Measurements from ENCODE around the gene DOCK1. TPM values are rescaled to one million over a fixed set of nuclear protein-coding genes. Genes with fewer than 3 reads are reported as not detected.
A peak's percentile ranks its signal among the peaks of the same experiment; 100 is the strongest.

The DOCK1 gene
- total and polyA plus RNA-seq, 2 donors (not counting 1 experiment from before 2014, with no cell fraction given) = 20.5 to 91.0 TPM

GRCh38 chr10:126929391-126929790, 24.2 kb downstream of the DOCK1 start:
- Histone ChIP-seq H3K4me3 (replicated peaks in 1 of 4; ENCODE audit: control extremely low read depth in 1 of 4, insufficient read depth in 1 of 4, low read depth in 3 of 4, low read length in 4 of 4) (no peak overlapping the region), H3K27me3 (ENCODE audit: control insufficient read depth, insufficient read depth, low read length) (no peaks in the 10 kb centered on the region), H3K9ac (ENCODE audit: insufficient read depth, low read length) (no peak overlapping the region), H3K4me2 (ENCODE audit: extremely low read depth, insufficient read depth, low read length) (no peak overlapping the region), H3K4me1 (ENCODE audit: control insufficient read depth, extremely low read depth, insufficient read depth, low read length) (peaks cover 2% of the 10 kb centered on the region), H3K9me3 (ENCODE audit: control insufficient read depth, insufficient read depth, low read depth, low read length) (no peaks in the 10 kb centered on the region), H3K27ac (ENCODE audit: insufficient read depth, low read length) (no peak overlapping the region), H4K20me1 (ENCODE audit: control insufficient read depth, extremely low read depth, insufficient read depth, low read length) (no peaks in the 10 kb centered on the region), H3K79me2 (ENCODE audit: control insufficient read depth, insufficient read depth, low read length) (peaks cover 37% of the 10 kb centered on the region), H2AFZ (ENCODE audit: low read length) (no peak overlapping the region), H3K36me3 (ENCODE audit: control insufficient read depth, insufficient read depth, low read length) (peaks cover 2% of the 10 kb centered on the region)
- DNase-seq (ENCODE audit: low read depth in 2 of 2) = no peak
- TF ChIP-seq EZH2 (IDR thresholded peaks at IDR 0.05; ENCODE audit: low read length, missing control alignments) = no peak
- TF ChIP-seq, protein P1, sequence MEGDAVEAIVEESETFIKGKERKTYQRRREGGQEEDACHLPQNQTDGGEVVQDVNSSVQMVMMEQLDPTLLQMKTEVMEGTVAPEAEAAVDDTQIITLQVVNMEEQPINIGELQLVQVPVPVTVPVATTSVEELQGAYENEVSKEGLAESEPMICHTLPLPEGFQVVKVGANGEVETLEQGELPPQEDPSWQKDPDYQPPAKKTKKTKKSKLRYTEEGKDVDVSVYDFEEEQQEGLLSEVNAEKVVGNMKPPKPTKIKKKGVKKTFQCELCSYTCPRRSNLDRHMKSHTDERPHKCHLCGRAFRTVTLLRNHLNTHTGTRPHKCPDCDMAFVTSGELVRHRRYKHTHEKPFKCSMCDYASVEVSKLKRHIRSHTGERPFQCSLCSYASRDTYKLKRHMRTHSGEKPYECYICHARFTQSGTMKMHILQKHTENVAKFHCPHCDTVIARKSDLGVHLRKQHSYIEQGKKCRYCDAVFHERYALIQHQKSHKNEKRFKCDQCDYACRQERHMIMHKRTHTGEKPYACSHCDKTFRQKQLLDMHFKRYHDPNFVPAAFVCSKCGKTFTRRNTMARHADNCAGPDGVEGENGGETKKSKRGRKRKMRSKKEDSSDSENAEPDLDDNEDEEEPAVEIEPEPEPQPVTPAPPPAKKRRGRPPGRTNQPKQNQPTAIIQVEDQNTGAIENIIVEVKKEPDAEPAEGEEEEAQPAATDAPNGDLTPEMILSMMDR (conservative IDR thresholded peaks at IDR 0.05 in 1 of 2, IDR thresholded peaks at IDR 0.05 in 1 of 2; ENCODE audit: low read depth in 1 of 2, low read length in 2 of 2) = no peak

GRCh38 chr10:126930131-126930882, 25.1 kb downstream of the DOCK1 start:
- no peak overlapping the region for H3K9ac ChIP-seq (ENCODE audit: insufficient read depth, low read length)
- H3K36me3 ChIP-seq (ENCODE audit: control insufficient read depth, insufficient read depth, low read length) = peaks cover 2% of the 10 kb centered on the region
- no peaks in the 10 kb centered on the region for H3K27me3 ChIP-seq (ENCODE audit: control insufficient read depth, insufficient read depth, low read length)
- TF ChIP-seq, protein P1 (conservative IDR thresholded peaks at IDR 0.05 in 1 of 2, IDR thresholded peaks at IDR 0.05 in 1 of 2; ENCODE audit: low read depth in 1 of 2, low read length in 2 of 2) = no peak
- TF ChIP-seq EZH2 (IDR thresholded peaks at IDR 0.05; ENCODE audit: low read length, missing control alignments) = no peak
- no peak overlapping the region for H3K4me3 ChIP-seq (replicated peaks in 1 of 4; ENCODE audit: control extremely low read depth in 1 of 4, insufficient read depth in 1 of 4, low read depth in 3 of 4, low read length in 4 of 4)
- H3K27ac ChIP-seq (ENCODE audit: insufficient read depth, low read length) = peak overlapping the region; percentile 11
- peak in 1 of 2 donors; percentile 9 for DNase-seq (ENCODE audit: low read depth in 2 of 2)
- peak overlapping the region; percentile 93 for H3K4me2 ChIP-seq (ENCODE audit: extremely low read depth, insufficient read depth, low read length)
- peaks cover 40% of the 10 kb centered on the region for H3K79me2 ChIP-seq (ENCODE audit: control insufficient read depth, insufficient read depth, low read length)
- H3K4me1 ChIP-seq (ENCODE audit: control insufficient read depth, extremely low read depth, insufficient read depth, low read length) = peaks cover 5% of the 10 kb centered on the region
- H3K9me3 ChIP-seq (ENCODE audit: control insufficient read depth, insufficient read depth, low read depth, low read length) = no peaks in the 10 kb centered on the region
- H2AFZ ChIP-seq (ENCODE audit: low read length) = no peak overlapping the region
- H4K20me1 ChIP-seq (ENCODE audit: control insufficient read depth, extremely low read depth, insufficient read depth, low read length) = no peaks in the 10 kb centered on the region

DNA sequence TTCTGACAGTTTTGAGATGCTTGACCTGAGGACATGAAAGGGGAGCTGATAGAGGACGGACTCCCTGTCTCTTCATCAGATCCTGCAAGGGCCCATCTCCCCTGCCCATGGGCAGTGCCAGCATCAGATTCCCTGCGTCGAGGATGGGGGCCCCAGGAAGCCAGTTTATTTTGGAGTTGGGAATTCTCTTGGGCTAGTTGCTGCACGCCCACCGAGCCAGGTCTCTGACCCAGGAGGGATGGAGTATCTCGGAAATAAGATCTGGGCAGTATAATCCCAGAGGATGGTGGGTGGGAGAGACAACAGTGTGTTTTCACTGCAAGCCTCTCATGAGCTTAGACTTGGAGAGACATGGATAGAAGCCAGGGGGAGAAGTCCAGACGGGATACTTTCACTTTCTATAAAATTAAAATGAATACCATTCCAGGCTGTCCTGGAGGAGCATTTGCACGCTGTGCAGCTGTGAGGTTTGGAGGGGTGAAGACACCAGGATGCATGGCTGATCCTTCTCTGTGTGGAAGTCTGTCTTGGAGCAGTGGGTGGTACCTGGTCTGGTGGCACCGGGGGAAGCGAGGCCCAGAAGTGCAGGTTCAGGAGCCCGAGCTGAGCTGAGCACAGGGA, 25.8 kb downstream of the DOCK1 start:
- Histone ChIP-seq H4K20me1 (ENCODE audit: control insufficient read depth, extremely low read depth, insufficient read depth, low read length) (no peaks in the 10 kb centered on the region), H3K4me1 (ENCODE audit: control insufficient read depth, extremely low read depth, insufficient read depth, low read length) (peaks cover 6% of the 10 kb centered on the region), H3K4me3 (replicated peaks in 1 of 4; ENCODE audit: control extremely low read depth in 1 of 4, insufficient read depth in 1 of 4, low read depth in 3 of 4, low read length in 4 of 4) (peak overlapping the region in 3 of 4 experiments; percentile 17 to 46 (median 22)), H3K27ac (ENCODE audit: insufficient read depth, low read length) (peak overlapping the region; percentile 11), H3K9ac (ENCODE audit: insufficient read depth, low read length) (no peak overlapping the region), H3K9me3 (ENCODE audit: control insufficient read depth, insufficient read depth, low read depth, low read length) (no peaks in the 10 kb centered on the region), H3K4me2 (ENCODE audit: extremely low read depth, insufficient read depth, low read length) (peak overlapping the region; percentile 93), H3K27me3 (ENCODE audit: control insufficient read depth, insufficient read depth, low read length) (no peaks in the 10 kb centered on the region), H2AFZ (ENCODE audit: low read length) (no peak overlapping the region), H3K79me2 (ENCODE audit: control insufficient read depth, insufficient read depth, low read length) (peaks cover 42% of the 10 kb centered on the region), H3K36me3 (ENCODE audit: control insufficient read depth, insufficient read depth, low read length) (peaks cover 2% of the 10 kb centered on the region)
- no peak for TF ChIP-seq EZH2 (IDR thresholded peaks at IDR 0.05; ENCODE audit: low read length, missing control alignments)
- TF ChIP-seq, protein P1 (conservative IDR thresholded peaks at IDR 0.05 in 1 of 2, IDR thresholded peaks at IDR 0.05 in 1 of 2; ENCODE audit: low read depth in 1 of 2, low read length in 2 of 2) = peak in 1 of 2 donors; percentile 26
- peak in 1 of 2 donors; percentile 72 for DNase-seq (ENCODE audit: low read depth in 2 of 2)

All from fibroblast of lung (primary cell).